ENCODE data around the gene AOC2.

DNA sequence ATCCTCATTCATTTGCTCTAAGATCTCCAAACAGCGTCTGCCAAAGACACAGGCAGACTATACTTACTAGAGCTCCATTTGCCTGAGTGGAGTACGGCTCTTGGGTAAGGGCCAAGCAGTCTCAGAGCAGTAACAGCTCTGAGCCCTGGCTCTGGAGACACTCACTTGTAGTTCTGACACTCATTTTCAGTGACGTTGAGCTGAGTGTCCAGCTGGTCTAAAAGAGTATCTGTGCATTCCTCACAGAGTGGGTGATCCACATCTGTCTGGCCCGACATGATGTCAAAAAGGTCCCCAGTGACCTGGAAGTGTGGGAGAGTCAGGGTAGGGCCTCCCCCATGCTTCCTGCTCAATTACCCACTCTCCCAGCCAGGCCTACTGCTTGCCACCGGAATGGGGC, 26.0 kb upstream of the AOC2 start:
- no peak for TF ChIP-seq CTCF (IDR thresholded peaks at IDR 0.05; ENCODE audit: low read depth, low read length)
- TF ChIP-seq EZH2phosphoT487 (IDR thresholded peaks at IDR 0.05; ENCODE audit: low read depth): no peak
